RWPE2 (cell line): Measurements from ENCODE around the gene STEAP3.
A peak's percentile ranks its signal among the peaks of the same experiment; 100 is the strongest.

Source experiments
- ATAC-seq: fragments of 200-7000 bp; cut with Tn5 transposase; 3 replicates; pipeline ENCODE4 v1.9.1; 2021; ENCODE audit warnings: low read depth
- DNase-seq: peaks from one replicate; pipeline ENCODE4 v3.0.0-alpha.2; 2020; ENCODE audit warnings: low spot score
- H3K27ac ChIP-seq: fragments of 450-650 bp; 2 replicates; pipeline ENCODE4 v1.5.1; 2017; ENCODE audit warnings: mild to moderate bottlenecking; ENCODE audit not compliant: poor library complexity, severe bottlenecking
- H3K27me3 ChIP-seq: fragments of 250-450 bp; sonication (Bioruptor Pico); 2 replicates; pipeline ENCODE4 v1.5.1; 2021; ENCODE audit warnings: mild to moderate bottlenecking, moderate library complexity; ENCODE audit not compliant: insufficient read depth, poor library complexity, severe bottlenecking
- H3K36me3 ChIP-seq: fragments of 250-450 bp; sonication (Bioruptor Pico); 2 replicates; pipeline ENCODE4 v1.5.1; 2020; ENCODE audit warnings: low read depth, mild to moderate bottlenecking, moderate library complexity
- H3K4me1 ChIP-seq: fragments of 250-450 bp; sonication (Bioruptor Pico); 2 replicates; pipeline ENCODE4 v1.5.1; 2021; ENCODE audit warnings: mild to moderate bottlenecking, moderate library complexity; ENCODE audit not compliant: insufficient read depth, poor library complexity, severe bottlenecking
- H3K4me3 ChIP-seq: fragments of 250-450 bp; sonication (Bioruptor Pico); 2 replicates; pipeline ENCODE4 v1.5.1; 2021; ENCODE audit warnings: mild to moderate bottlenecking, moderate library complexity; ENCODE audit not compliant: severe bottlenecking
- H3K9me3 ChIP-seq: fragments of 250-450 bp; sonication (Bioruptor Pico); 2 replicates; pipeline ENCODE4 v1.5.1; 2021; ENCODE audit warnings: mild to moderate bottlenecking, moderate library complexity; ENCODE audit not compliant: severe bottlenecking
- TF ChIP-seq, protein P1 (sequence below): fragments of 450-650 bp; IDR thresholded peaks from one replicate; pipeline ENCODE4 v1.5.1; 2017; ENCODE audit warnings: mild to moderate bottlenecking, moderate library complexity; ENCODE audit not compliant: poor library complexity, severe bottlenecking

STEAP3 gene

DNA sequence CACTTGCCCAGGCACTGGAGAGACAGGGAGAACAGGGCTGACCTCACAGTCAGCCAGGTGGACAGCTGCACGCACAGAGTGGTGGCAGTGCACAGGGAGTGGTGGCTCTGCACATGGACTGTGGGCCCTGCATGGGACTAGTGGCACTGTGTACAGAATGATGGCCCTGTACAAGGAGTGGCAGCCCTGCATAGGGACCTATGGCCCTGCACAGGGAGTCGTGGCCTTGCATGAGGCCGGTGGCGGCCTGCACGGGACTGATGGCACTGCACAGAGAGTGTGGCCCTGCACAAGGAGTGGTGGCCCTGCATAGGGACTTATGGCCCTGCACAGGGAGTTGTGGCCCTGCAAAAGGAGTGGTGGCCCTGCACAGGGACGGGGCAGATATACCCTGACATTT, 19.1 kb upstream of the STEAP3 start:
- TF ChIP-seq, protein P1, sequence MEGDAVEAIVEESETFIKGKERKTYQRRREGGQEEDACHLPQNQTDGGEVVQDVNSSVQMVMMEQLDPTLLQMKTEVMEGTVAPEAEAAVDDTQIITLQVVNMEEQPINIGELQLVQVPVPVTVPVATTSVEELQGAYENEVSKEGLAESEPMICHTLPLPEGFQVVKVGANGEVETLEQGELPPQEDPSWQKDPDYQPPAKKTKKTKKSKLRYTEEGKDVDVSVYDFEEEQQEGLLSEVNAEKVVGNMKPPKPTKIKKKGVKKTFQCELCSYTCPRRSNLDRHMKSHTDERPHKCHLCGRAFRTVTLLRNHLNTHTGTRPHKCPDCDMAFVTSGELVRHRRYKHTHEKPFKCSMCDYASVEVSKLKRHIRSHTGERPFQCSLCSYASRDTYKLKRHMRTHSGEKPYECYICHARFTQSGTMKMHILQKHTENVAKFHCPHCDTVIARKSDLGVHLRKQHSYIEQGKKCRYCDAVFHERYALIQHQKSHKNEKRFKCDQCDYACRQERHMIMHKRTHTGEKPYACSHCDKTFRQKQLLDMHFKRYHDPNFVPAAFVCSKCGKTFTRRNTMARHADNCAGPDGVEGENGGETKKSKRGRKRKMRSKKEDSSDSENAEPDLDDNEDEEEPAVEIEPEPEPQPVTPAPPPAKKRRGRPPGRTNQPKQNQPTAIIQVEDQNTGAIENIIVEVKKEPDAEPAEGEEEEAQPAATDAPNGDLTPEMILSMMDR, result no peak
- no peak for DNase-seq
- H3K4me1 ChIP-seq, result peaks cover 16% of the 10 kb centered on the region

DNA sequence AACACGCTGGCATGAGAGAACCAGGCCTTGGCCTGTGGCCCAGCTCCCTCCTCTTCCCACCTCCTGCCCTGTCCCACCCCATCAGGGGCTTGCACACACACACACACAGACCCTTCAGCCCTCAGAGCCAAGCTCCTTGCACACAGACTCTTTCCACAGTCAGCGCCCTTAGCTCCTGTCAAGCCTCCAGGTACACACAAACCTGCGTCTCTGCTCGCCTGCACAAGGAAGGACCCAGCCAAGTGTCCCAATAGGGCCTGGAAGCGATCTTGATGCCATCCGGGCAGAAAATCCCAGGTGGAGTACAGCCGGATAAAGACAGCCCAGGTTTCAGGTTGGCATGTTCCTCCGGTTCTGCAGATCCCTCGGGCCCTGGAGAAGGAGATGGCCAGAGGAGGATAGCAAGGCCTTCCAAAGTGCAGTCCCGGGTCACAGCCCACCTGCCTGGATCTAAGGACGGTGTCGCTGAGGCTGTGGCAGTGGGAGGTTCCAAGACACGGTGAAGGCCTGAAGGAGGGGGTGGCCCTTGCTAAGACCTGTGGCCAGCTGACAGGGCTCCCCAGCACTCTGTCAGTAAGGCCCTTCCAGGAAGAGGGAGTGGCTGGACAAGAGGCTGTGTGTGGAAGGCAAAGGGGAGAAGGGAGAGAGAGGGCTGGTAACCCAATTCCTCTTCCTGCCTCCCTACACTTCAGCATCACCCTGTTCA, 18.5 kb upstream of the STEAP3 start:
- TF ChIP-seq, protein P1, result no peak
- ATAC-seq (no peak), DNase-seq (no peak)

More for the DNA sequence above, 19.1 kb upstream of the STEAP3 start:
- H3K27ac ChIP-seq, result no peak overlapping the region
- H3K9me3 ChIP-seq, result no peaks in the 10 kb centered on the region
- no peak overlapping the region for H3K4me3 ChIP-seq
- no peaks in the 10 kb centered on the region for H3K36me3 ChIP-seq
- ATAC-seq, result no peak
- no peaks in the 10 kb centered on the region for H3K27me3 ChIP-seq

DNA sequence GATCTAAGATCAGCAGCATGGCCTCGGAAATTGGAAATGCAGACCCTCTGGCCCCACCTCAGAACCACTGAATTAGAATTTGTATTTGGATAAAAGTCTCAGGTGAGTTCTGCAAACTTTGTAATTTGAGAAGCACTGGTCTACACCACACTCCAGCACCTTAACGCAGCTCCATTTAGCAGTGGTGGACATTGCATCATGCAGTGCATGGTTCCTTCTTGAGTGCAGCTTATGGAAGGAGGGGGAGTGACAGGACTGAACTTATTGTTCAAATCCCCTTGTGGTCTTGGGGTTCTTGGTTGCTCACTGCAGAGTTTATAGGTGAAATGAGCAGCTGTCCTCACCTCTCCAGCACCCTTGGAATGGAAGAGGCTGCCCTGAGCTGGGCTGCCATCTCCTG, 17.4 kb upstream of the STEAP3 start:
- peaks cover 20% of the 10 kb centered on the region for H3K4me1 ChIP-seq
- H3K9me3 ChIP-seq, result no peaks in the 10 kb centered on the region
- no peaks in the 10 kb centered on the region for H3K27me3 ChIP-seq
- H3K4me3 ChIP-seq, result no peak overlapping the region
- H3K36me3 ChIP-seq, result no peaks in the 10 kb centered on the region
- H3K27ac ChIP-seq, result no peak overlapping the region
- no peak for ATAC-seq
- no peak for DNase-seq
- TF ChIP-seq, protein P1, result no peak

More for the DNA sequence above, 18.5 kb upstream of the STEAP3 start:
- H3K9me3 ChIP-seq, result no peaks in the 10 kb centered on the region
- H3K4me3 ChIP-seq, result no peak overlapping the region
- H3K27ac ChIP-seq, result no peak overlapping the region
- H3K27me3 ChIP-seq, result no peaks in the 10 kb centered on the region
- peaks cover 20% of the 10 kb centered on the region for H3K4me1 ChIP-seq
- no peaks in the 10 kb centered on the region for H3K36me3 ChIP-seq

DNA sequence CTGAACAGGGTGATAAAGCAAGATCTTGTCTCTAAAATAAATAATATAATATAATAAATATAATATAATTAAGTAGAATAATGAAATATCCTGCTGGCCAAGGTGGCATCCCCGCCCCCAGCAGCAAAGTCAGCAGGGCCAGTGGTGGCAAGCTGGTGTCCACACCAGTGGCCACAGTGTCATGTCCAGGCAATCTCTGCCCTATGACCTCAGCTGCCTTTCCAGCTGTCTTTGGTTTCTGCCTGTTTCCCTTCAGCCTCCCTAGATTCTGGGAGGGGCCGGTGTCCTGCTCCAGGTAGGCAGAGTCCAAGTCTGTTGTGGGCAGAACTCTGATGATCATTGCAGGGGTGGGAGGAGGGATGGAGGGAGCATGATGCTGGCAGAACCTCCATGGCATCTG, 16.2 kb upstream of the STEAP3 start:
- H3K4me1 ChIP-seq, result peaks cover 20% of the 10 kb centered on the region
- H3K36me3 ChIP-seq, result no peaks in the 10 kb centered on the region
- TF ChIP-seq, protein P1, result no peak
- DNase-seq, result no peak
- H3K27ac ChIP-seq, result peak overlapping the region; percentile 37
- ATAC-seq, result no peak
- no peaks in the 10 kb centered on the region for H3K9me3 ChIP-seq
- H3K4me3 ChIP-seq, result no peak overlapping the region
- H3K27me3 ChIP-seq, result no peaks in the 10 kb centered on the region

DNA sequence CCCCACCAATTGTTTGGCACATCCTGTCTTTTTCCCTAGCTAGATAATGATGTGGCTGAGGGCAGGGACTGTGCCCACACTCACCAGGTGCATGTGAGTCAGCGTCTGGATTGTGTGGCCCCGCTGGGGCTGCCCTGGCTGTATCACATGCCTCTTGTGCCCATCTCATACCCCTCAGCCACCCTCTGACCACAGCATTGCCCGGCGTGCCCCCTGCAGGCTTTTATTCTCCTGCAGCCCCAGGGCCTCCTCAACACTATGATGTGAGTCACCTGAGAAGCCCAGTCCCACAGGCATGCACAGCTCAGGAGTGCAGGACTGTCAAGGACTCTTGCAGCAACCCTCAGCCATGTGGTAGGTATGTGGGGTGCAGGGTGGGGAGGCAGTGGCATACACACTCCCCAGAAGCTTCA, 14.8 kb upstream of the STEAP3 start:
- ATAC-seq (peak; percentile 92), DNase-seq (peak; percentile 87)
- H3K4me3 ChIP-seq, result no peak overlapping the region
- H3K36me3 ChIP-seq, result no peaks in the 10 kb centered on the region
- no peaks in the 10 kb centered on the region for H3K27me3 ChIP-seq
- TF ChIP-seq, protein P1, result peak; percentile 42
- H3K9me3 ChIP-seq, result no peaks in the 10 kb centered on the region
- H3K27ac ChIP-seq, result peak overlapping the region; percentile 37
- peaks cover 20% of the 10 kb centered on the region for H3K4me1 ChIP-seq
